ENCODE data around the gene KDM4C. TPM values are rescaled to one million over a fixed set of nuclear protein-coding genes. Genes with fewer than 3 reads are reported as not detected.

The KDM4C gene
- total RNA-seq, 2 experiments from 2014 or later = 51.5 to 60.3 TPM

DNA sequence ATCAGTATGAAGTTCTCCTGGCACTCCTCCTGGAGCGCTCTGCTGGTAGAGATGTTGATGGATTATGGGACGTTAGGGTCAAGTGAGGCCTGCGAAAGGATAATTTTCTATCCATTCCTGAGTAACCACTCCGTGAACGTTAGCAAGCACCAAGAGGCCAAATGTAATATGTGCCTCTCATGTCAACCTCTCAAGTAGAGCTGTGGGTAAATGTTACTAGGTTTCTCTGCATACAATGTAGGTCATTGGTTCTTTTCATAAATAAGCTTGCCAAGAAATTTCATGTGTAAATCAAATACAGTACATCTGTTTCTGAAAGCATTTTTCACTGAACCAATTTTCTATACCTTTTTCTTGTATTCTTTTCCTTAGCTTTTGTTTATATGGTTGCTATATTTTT lies 126.3 kb downstream of the KDM4C start:
- H3K9me3 ChIP-seq (ENCODE audit: low read length) = no peaks in the 10 kb centered on the region
- no peaks in the 10 kb centered on the region for H3K4me1 ChIP-seq (ENCODE audit: insufficient read depth, low read length, poor library complexity, severe bottlenecking)
- DNase-seq (ENCODE audit: low spot score) = no peak
- no peaks in the 10 kb centered on the region for H3K79me2 ChIP-seq (ENCODE audit: insufficient read depth, low read depth, low read length)
- no peak overlapping the region for H3K27ac ChIP-seq (ENCODE audit: low read depth, low read length, poor library complexity, severe bottlenecking)
- no peaks in the 10 kb centered on the region for H4K20me1 ChIP-seq (ENCODE audit: insufficient read depth, low read length)
- no peaks in the 10 kb centered on the region for H3K9me2 ChIP-seq (ENCODE audit: insufficient read depth, low read length)
- peaks cover 10% of the 10 kb centered on the region; the same call in 1 of the 2 replicates for H3K36me3 ChIP-seq (ENCODE audit: insufficient read depth, low read length)
- H3K4me2 ChIP-seq (ENCODE audit: low read length) = no peak overlapping the region
- ChIA-PET CTCF (ENCODE audit: unreplicated experiment) (no interaction called here), POLR2A (interaction anchor here (0.7 to 2.1 kb wide), 2 partner anchors 9 to 24 kb away, joined by 3 to 4 read pairs; no protein-coding TSS in a partner anchor)
- H2AFZ ChIP-seq (ENCODE audit: low read length) = no peak overlapping the region
- no TSS peak for BruUV-seq (replicated peaks)
- TF ChIP-seq, protein P1, sequence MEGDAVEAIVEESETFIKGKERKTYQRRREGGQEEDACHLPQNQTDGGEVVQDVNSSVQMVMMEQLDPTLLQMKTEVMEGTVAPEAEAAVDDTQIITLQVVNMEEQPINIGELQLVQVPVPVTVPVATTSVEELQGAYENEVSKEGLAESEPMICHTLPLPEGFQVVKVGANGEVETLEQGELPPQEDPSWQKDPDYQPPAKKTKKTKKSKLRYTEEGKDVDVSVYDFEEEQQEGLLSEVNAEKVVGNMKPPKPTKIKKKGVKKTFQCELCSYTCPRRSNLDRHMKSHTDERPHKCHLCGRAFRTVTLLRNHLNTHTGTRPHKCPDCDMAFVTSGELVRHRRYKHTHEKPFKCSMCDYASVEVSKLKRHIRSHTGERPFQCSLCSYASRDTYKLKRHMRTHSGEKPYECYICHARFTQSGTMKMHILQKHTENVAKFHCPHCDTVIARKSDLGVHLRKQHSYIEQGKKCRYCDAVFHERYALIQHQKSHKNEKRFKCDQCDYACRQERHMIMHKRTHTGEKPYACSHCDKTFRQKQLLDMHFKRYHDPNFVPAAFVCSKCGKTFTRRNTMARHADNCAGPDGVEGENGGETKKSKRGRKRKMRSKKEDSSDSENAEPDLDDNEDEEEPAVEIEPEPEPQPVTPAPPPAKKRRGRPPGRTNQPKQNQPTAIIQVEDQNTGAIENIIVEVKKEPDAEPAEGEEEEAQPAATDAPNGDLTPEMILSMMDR (conservative IDR thresholded peaks at IDR 0.05; ENCODE audit: low read length) = no peak
- no peak for TF ChIP-seq EZH2phosphoT487 (IDR thresholded peaks at IDR 0.05; ENCODE audit: borderline replicate concordance, low read depth, low read length)
- no peak overlapping the region for H3K4me3 ChIP-seq (ENCODE audit: low read depth, low read length, poor library complexity, severe bottlenecking)
- intact Hi-C loops (cut with micrococcal nuclease; ENCODE audit: unreplicated experiment) = no loop called here

DNA sequence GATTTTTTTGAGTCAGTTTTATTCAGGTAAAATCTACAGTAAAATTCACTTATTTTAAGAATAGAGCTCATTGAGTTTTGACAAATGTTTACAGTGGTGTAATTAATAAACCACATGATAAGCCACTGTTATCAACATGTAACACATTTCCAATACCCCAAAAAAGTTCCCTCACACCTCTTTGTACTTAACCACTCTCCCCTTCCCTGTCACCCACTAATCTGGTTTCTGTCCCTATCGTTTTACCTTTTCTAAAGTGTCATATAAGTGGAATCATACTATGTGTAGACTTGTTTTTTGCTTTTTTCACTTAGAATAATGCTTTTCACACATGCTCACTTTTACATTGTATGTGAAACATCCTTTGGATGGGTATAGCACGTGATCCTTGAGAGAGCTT lies 127.2 kb downstream of the KDM4C start:
- TF ChIP-seq, protein P1 (conservative IDR thresholded peaks at IDR 0.05; ENCODE audit: low read length) = no peak
- no peak for TF ChIP-seq EZH2phosphoT487 (IDR thresholded peaks at IDR 0.05; ENCODE audit: borderline replicate concordance, low read depth, low read length)
- POLR2A ChIA-PET = interaction anchor here (2.1 kb wide), 1 partner anchor 25 kb away, joined by 4 read pairs; no protein-coding TSS in a partner anchor

DNA sequence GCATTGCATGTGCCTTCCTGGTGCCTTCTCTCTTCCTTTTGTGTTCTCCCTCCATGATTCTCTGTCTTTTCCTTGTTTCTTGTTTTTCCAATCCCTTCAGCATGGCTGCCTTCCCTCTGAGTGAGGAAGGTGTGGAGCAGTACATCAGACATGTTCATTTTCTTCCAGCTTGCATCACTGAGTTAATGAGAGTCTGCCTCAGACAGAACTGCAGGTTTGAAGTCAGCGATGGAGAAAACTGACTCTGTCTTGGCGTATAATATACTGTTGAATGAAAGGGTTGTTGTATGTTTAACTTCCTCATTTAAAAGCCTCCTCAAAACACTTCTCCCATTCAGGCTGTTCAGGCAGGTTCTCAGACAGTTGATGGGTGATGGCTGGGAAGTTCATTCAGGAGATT lies 129.3 kb downstream of the KDM4C start:
- intact Hi-C loops (cut with micrococcal nuclease; ENCODE audit: unreplicated experiment) = no loop called here
- H3K4me2 ChIP-seq (ENCODE audit: low read length) = no peak overlapping the region
- ChIA-PET CTCF (ENCODE audit: unreplicated experiment) (no interaction called here), POLR2A (interaction anchor here (0.7 kb wide), 1 partner anchor 13 kb away, joined by 3 read pairs; no protein-coding TSS in a partner anchor)
- H3K79me2 ChIP-seq (ENCODE audit: insufficient read depth, low read depth, low read length) = no peaks in the 10 kb centered on the region
- TF ChIP-seq, protein P1 (conservative IDR thresholded peaks at IDR 0.05; ENCODE audit: low read length) = no peak
- no peak for TF ChIP-seq EZH2phosphoT487 (IDR thresholded peaks at IDR 0.05; ENCODE audit: borderline replicate concordance, low read depth, low read length)
- no peak for DNase-seq (ENCODE audit: low spot score)
- H2AFZ ChIP-seq (ENCODE audit: low read length) = no peak overlapping the region
- no peaks in the 10 kb centered on the region for H3K9me2 ChIP-seq (ENCODE audit: insufficient read depth, low read length)
- H3K27ac ChIP-seq (ENCODE audit: low read depth, low read length, poor library complexity, severe bottlenecking) = no peak overlapping the region
- H4K20me1 ChIP-seq (ENCODE audit: insufficient read depth, low read length) = no peaks in the 10 kb centered on the region
- H3K36me3 ChIP-seq (ENCODE audit: insufficient read depth, low read length) = peaks cover 10% of the 10 kb centered on the region; the same call in 1 of the 2 replicates
- no TSS peak for BruUV-seq (replicated peaks)
- peaks cover 5% of the 10 kb centered on the region for H3K4me1 ChIP-seq (ENCODE audit: insufficient read depth, low read length, poor library complexity, severe bottlenecking)
- H3K9me3 ChIP-seq (ENCODE audit: low read length) = no peaks in the 10 kb centered on the region
- no peak overlapping the region for H3K4me3 ChIP-seq (ENCODE audit: low read depth, low read length, poor library complexity, severe bottlenecking)

More for the DNA sequence above, 127.2 kb downstream of the KDM4C start:
- Histone ChIP-seq H3K9me2 (ENCODE audit: insufficient read depth, low read length) (no peaks in the 10 kb centered on the region), H3K9me3 (ENCODE audit: low read length) (no peaks in the 10 kb centered on the region), H2AFZ (ENCODE audit: low read length) (no peak overlapping the region), H3K36me3 (ENCODE audit: insufficient read depth, low read length) (peaks cover 10% of the 10 kb centered on the region; the same call in 1 of the 2 replicates), H3K4me3 (ENCODE audit: low read depth, low read length, poor library complexity, severe bottlenecking) (no peak overlapping the region), H3K4me2 (ENCODE audit: low read length) (no peak overlapping the region), H4K20me1 (ENCODE audit: insufficient read depth, low read length) (no peaks in the 10 kb centered on the region), H3K79me2 (ENCODE audit: insufficient read depth, low read depth, low read length) (no peaks in the 10 kb centered on the region), H3K27ac (ENCODE audit: low read depth, low read length, poor library complexity, severe bottlenecking) (no peak overlapping the region), H3K4me1 (ENCODE audit: insufficient read depth, low read length, poor library complexity, severe bottlenecking) (peaks cover 5% of the 10 kb centered on the region)
- DNase-seq (ENCODE audit: low spot score) = no peak
- intact Hi-C loops (cut with micrococcal nuclease; ENCODE audit: unreplicated experiment) = no loop called here
- BruUV-seq (replicated peaks) = no TSS peak
- CTCF ChIA-PET (ENCODE audit: unreplicated experiment) = no interaction called here
